DMS153 treated with DMSO at 0.1 percent for 48 hours (cell line): Measurements from ENCODE around the gene IFT43.

ENCODE experiments used
- DNase-seq: peaks from one replicate; lab custom pipeline; 2025; ENCODE audit not compliant: unreplicated experiment; lab: John Stamatoyannopoulos, UW

The IFT43 gene

DNA sequence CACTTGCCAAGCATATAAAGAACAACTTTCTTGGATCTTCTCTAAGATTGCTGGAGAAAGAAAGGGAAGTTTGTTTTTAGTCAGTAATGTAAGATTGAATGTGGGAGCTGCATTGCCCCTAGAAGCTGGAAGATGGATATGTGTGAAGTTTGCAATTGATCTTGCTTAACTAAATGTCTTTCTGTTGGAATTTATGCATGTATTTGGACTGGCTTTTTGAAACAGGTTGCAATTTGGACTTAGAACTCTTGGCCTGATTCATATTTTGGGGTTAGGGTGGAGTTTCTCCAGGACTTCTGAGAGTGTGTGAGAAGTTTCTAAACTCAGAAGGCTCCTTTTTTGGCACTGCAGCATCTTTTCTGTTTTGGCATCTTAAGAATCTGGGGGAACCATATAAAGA is 26.4 kb downstream of the IFT43 start:
- no peak for DNase-seq

DNA sequence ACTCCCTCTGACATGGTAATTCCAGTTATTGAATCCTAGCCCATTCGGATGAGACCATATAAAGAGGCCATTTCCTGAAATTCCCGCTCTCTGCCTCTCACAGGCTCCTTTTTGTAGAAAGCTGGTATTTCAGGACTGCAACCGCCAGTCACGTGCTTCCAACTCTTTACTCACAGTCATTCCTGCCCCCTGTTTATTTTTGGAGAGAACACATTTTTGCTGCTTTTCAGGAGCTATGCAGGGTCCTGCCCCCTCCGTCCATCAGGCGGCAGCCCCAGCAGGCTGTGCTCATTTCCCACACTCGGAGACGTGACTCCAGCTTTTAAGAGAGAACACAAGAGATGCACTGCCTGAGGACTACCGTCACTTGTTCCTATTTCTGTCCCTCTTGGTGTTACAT is 26.8 kb downstream of the IFT43 start:
- no peak for DNase-seq

DNA sequence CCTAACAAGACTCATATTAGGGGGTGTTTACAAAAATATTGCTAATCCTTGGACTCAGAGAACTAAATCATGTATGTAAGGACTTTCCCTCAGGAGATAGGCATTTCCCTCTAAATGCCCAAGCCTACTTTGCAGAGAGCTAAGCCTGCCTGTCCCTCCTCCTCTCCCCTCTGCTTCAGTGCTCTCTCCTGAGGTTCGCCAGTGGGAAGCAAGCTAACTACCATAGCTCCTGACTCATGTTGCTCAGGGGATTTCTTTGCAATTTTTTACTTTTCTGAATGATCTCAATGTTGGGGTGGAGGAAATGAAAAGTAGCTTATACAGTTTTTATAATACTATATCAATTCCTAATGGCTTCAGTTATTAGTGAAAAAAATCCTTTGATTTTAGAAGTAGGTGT is 29.6 kb downstream of the IFT43 start:
- DNase-seq, result no peak

DNA sequence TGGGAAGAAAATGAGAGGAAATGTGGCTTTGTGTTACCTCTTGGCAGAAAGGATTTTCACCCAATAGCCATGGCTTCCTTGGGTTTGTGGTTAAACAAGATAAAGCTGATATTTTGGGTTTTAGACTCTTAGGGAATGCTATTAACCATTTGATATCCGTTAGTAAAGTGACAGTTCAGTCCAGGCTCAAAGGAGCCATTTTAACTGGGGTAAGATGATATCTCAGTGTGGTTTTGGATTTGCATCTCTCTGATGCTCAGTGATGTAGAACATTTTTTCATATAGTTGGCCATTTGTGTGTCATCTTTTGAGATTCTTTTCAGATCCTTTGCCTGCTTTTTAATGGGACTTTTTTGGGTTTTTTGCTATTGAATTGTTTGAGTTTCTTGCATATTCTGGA is 30.1 kb downstream of the IFT43 start:
- DNase-seq, result no peak

DNA sequence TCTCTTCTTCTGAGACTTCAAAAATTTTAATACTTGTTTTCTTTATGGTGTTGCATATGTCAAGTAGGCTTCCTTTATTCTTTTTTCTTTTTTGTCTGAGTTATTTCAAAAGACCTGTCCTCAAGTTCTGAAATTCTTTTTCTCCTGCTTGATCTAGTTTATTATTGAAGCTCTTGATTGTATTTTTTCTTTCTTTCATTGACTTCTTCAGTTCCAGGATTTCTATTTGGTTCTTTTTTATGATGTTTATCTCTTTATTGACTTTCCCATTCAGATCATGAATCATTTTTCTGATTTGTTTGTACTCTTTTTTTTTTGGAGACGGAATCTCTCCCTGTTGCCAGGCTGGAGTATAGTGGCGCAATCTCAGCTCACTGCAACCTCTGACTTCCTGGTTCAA is 34.1 kb downstream of the IFT43 start:
- no peak for DNase-seq

DNA sequence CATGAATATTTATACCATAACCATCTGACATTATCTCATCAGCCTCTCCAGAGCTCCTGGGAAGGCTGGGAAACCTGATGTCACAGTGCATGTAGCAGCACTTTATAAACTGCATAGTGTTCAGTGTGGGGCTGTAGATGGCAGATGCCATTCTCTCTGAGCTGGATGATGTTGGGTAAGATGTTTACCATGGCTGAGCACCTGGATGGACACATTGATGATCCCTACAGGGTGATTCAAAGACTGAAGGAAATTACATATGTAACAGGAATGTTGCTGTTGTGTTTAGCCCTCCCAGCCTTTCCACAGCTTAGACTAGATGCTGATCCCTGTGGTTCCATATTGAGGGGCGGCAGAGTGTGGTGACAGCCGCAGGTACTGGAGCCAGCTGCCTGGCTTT is 37.4 kb downstream of the IFT43 start:
- DNase-seq, result no peak

DNA sequence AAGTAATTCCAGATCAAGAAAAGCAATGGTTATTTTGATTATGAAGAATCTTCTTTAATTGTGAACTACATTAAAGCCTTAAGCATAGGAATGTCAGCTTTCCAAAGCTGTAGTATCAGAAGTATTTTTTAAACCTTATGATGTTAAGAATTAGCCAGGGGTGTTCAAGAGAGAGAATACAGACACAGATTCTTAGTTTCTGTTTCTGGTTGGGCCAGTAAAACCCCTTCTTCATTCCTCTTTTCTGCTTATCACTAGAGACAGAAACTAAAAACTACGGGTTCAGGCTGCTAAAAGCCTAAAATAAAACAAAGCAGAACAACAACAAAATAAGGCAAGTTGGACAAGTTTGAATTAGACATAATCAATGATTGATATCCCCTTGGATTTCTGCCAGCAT is 38.2 kb downstream of the IFT43 start:
- DNase-seq, result no peak

DNA sequence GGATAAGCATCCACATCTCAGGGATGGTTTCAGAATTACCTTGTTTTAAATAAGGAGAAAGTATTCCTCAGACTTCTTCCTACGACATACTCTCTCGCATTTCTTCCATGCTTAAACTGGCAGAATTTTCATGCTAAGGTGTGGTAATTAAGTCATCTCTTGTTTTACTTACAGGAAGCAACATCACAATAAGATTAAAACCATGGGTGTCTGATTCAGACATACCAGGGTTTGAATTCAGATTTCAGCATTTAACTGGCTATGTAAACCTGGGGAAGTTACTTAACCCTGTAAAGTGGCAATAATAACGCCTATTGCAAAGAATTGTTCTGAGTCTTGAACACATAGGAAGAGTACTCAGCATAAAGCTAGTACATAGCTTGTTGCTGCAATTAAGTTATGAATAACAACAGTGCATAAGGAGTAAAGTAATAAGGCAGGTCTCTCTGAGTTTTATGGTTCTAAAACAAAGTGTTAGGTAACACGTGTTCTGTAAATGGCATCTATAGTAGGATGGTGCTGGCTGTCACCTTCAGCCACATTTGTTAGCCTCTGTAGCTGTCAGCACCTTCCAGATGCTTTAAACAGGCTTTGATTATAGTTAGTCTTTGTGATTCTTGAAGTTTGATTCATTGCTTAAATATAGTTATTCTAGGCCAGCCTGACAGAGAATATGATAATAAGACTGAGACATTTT is 38.8 kb downstream of the IFT43 start:
- DNase-seq, result no peak

DNA sequence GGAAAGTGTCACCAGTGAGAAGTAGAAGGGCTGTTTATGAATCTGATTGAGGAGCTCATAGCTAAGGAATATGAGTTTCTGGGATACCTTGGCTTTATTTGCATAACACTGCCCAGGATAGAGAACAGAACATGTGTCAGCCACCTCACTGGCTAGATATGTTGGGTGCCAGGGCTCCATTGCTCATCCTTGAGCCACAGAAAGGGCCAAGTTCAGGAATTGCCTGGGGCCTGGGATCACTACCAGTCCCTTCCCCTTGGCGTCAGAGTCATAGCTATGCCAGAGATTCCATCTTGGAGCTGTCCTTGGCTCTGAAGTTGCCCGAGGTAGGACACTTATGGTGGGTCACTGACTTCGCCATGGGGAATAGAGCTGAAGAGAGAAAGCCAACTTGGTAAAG is 49.0 kb downstream of the IFT43 start:
- DNase-seq, result no peak

DNA sequence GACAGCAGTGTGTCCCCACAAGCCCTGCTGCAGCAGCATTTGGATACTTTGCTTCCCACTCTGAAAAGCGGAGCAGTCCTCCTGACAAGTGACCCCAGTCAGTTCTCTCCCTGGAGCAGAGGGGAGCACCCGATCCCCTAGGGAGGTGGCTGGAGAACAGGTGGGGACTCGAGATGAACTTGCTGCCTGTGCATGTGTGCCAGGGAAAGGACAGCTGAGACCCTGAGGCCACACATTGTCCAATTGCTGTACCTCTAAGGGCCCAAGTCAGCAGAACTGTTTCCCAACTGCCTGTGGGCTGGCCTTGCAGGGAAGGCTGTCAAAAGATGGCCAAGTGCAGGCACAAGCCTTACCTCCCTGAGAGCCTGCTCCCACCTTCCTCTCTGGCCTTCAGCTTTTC is 55.1 kb downstream of the IFT43 start:
- no peak for DNase-seq

DNA sequence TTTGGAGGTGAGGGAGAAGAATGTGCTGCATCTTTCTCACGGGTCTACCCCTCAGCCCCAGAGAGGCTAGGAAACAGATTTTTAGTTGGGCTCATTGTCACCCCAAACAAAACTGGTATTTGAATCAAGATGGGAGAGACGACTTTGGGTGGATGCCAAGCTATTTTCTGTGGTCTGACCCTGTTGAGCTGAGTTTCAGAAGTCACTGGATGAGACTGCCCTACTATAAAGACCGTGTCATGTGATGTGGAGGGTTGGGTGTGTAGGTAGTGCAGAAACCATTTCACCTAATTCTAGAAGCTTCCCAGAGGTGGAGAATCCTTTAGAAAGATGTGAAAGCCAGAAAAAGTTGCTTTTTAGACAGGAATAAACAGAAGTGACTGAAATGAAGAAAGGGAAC is 60.2 kb downstream of the IFT43 start:
- no peak for DNase-seq

DNA sequence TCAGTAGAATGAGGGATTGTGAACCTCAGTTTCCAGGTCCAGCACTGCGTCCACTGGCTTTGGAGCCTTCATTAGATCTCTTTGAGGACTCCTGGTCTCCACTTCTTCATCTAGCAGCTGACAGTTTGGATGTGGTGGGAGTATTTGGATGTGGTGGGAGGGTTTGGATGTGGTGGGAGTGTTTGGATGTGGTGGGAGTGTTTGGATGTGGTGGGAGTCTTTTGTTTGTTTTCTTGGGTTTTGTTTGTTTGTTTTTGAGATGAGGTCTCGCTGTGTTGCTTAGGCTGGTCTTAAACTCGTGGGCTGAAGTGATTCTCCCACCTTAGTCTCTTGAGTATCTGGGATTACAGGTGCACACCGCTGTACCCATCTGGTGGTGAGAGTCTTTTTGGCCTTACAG is 64.7 kb downstream of the IFT43 start:
- DNase-seq, result no peak

DNA sequence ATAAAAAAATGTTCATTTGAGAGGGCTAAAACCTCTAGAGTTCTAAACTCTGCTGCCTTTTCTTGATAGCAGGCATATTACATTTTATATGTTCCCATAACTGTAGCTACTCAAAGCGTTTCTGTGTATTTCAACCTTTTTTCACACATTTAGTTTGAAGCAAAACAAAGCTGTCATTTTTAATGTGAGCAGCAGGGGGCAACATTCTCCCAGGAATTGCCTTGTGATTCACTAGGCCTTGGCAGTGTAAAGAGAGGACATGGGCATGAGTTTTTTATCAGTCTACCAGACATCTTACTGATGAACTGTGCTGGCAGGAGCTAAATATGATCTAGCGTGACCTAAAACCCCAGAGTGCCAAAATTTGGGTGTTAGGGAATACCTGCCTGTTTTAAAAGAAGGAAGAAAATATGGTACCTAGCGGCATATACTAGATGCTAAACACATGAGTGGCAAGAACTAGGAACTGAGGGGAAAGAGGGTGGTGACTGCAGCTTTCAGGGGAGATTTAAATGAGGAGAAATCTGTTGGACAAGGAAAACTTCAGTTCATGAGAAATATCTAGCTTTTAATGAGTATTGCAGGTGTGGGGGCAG is 65.3 kb downstream of the IFT43 start:
- peak; percentile 16 for DNase-seq

DNA sequence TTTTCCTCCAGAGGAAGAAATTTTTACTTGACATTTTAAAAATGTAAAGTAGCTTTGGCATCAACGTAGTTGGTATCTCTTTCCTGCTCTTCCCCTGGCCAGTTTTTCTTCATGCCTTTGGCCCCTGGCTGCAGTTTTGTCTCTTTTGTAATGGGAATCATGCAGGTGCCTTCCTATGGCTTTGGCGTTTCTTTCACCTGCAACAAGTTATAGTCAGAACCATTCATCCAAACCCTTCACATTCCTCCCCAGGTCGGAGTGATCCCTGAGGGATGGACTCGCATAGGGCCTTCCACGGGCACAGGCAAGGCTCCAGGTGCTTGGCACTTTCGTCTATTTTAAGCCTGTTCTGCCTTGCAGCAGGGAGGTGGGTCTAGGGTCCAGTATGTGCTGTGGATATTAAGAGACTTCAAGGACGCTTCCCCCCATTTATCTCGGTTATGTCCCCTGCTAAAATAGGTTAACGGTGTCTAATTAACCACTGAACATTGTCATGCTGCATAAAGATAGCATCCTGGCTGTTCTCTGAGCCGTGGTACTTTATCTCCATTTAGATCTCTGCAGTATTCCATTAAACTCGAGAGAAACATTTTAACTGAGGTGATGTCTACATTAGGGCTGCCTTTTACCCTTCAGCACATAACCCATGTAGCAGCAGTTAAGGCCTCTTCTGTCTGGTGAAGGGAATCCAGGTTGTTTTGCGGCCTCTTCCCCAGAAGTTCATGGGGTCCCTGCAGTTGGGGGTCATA is 66.3 kb downstream of the IFT43 start:
- DNase-seq, result no peak

DNA sequence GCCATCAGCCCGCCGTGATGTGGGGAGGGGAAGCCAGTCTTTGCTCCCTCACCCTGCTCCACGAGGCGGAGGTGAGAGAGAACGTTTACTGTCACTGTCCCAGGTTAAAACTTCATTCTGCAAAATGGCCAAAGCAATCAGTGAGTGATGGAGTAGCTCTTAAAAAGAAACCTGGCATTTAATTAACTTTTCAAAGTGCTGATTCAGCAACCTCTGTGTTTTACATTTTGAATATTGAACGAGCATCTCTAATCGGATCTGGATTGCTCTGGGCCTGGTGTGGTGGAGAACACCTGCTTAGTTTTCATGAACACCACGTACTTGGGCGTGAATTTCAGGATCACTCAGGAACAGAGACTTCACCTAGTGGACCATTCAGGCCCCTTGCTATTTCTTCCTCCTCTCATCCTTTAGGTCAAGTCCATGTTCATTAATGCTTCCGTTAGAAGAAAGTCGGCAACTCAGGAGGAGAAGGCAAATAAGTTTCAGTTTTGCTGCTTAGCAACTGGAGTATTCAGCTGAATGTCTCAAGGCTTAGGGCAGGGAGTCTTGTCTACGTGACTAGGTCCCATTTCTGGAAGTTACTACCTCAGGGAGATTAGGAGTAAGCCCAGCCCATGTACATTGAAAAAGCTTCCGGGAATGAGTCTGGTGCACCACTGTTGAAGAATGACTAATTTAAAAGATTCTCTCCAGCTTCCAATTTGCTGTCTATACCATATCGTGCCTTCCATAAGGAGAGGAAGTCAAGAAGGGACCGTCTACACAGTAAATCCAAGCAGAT is 68.2 kb downstream of the IFT43 start:
- DNase-seq, result no peak

DNA sequence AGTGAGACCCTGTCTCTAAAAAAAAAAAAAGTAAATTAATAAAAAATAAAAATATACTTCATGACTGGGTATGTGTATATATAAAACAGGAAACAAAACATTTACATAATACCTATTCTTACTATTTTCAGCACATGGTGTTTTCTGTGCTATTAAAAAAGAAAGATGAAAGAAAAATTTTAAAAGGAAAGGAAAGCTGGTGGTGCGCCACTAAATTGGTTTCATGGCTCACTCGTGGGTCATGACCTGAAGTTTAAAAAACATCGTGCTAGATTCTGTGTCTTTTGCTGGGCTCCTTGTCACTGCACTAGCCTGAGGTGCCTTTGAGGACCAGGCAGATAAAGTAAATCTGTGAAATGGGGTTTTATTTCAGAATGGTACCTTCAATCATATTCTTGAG is 69.8 kb downstream of the IFT43 start:
- no peak for DNase-seq

DNA sequence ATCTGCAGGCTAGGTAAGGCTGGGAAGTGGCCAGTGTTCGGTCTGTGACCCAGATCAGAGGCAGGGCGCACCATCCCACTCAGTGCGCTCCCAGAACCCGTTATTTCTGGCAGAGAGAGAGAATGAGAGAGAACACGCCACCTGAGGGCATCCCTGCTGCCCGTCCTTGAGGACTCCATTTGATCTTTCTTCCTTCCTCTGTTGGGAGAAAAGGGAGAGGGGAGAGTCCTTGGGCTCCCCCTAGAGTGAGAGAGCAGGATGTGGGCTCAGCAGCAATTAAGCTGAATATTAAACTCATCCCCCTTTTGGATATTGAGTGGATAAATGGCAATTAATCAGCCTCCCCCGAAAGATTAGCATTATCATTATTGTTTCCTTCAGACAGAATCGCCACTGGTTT is 70.6 kb downstream of the IFT43 start:
- DNase-seq, result no peak

DNA sequence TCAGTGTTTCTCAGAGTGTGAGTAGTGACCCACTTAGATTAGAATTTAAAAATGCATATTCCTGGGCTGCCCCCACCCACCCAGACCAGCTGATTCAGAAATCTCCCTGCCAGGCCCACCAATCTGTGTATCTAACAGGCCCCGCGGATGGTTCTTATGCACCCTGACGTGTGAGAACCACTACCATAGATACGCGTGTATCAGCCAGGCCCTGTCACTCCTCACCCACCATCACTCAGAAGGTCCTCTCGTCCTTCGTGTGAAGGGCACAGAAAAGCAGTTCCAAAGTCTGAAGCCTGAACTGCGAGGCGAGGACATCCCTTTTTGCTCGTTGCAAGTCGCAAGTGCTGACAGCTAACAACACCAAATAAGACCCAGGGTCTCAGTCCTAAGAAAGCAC is 72.4 kb downstream of the IFT43 start:
- DNase-seq, result no peak

DNA sequence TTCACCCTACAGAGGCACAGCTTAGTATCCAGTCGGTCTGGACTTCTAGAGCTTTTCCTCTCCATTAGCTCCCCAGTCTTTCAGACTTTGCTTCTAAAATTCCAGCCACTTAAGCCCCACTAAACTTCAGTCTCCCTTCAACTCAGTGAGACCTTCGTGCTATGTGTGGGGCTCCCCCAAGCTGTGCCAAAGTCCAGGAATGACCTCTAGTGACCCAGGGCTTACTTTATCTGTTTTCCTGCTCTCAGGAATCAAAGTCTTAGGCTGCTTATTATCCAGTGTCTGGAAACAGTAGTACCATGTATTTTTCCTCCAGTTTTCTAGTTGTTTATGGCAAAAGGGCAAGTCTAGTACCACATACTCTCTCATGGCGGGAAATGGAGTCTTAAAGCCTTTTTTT is 77.8 kb downstream of the IFT43 start:
- DNase-seq, result no peak

DNA sequence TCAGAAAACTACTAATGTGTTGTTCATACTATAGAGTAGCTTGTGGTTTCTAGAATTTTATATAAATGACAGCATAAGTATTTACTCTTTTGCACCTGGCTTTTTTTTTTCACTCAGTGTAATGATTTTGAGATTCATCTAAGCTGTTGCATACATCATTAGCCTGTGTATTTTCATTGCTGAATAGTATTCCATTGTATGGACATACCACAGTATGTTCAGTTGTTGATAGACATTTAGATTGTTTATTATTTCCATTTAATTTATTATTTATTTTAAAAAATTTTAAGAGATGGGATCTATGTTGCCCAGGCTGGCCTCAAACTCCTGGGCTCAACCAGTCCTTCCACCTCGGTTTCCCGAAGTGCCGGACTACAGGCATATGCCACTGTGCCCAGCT is 80.0 kb downstream of the IFT43 start:
- no peak for DNase-seq

DNA sequence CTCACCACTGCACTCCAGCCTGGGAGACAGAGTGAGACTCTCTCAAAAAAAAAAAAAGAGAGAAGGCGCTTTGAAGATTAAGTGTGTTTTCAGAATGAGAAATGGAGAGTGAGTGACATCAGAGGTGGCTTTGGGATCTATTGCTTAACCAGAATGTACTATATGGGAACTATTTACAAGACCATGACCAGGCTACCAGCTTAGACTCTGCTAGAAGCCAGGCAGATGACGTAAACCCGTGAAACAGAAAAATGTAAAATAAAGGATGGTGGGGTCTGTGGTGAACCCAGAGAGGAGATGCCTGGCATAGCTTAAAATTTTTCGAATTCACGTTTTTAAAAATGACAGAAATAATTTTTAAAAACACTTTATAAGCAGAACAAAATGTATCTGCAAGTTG is 82.0 kb downstream of the IFT43 start:
- no peak for DNase-seq

DNA sequence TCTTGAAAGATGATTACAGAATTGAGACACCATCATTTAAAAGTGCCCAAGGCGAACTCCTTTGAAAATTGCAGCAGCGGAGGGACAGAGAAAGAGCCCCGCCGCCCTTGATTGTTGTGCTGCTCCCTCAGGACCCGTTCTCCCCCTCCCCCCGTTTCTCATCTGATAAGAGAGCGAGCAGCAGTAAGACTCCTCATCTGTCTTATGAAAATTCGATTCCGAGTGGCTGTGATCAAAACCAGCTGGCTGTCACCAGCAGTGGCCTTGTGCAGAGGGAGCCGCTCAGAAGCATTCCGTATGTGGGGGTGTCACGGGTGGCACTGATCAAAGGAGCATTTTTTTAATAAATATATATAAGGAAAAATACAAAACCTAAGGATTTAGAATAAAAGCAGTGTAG is 88.2 kb downstream of the IFT43 start:
- no peak for DNase-seq
